Measurements from ENCODE around the gene BICD1.

Gene BICD1

GRCh38 chr12:32104572-32105355 lies 1.9 kb upstream of the BICD1 start:
- DNase-seq: no peak

GRCh38 chr12:32105986-32106516 lies 596 bp upstream of the BICD1 start:
- DNase-seq: no peak

GRCh38 chr12:32107359-32108267 lies 966 bp downstream of the BICD1 start:
- peak; percentile 56 for DNase-seq

GRCh38 chr12:32108787-32109186 lies 2.1 kb downstream of the BICD1 start:
- no peak for DNase-seq

- DNase-seq: no peak
Measured at GRCh38 chr12:32110417-32110816, 3.8 kb downstream of the BICD1 start.

- no peak for DNase-seq
Measured at GRCh38 chr12:32110942-32111341, 4.3 kb downstream of the BICD1 start.

- peak; percentile 93 for DNase-seq
Measured at GRCh38 chr12:32115404-32116104, 8.9 kb downstream of the BICD1 start.

- no peak for DNase-seq
Measured at GRCh38 chr12:32116897-32117296, 10.2 kb downstream of the BICD1 start.

GRCh38 chr12:32117316-32117715 lies 10.7 kb downstream of the BICD1 start:
- DNase-seq: no peak

GRCh38 chr12:32118806-32119205 lies 12.2 kb downstream of the BICD1 start:
- no peak for DNase-seq

- no peak for DNase-seq
Measured at GRCh38 chr12:32120419-32120818, 13.8 kb downstream of the BICD1 start.

GRCh38 chr12:32124637-32125036 lies 18.0 kb downstream of the BICD1 start:
- DNase-seq: no peak

- DNase-seq: no peak
Measured at GRCh38 chr12:32125455-32126084, 18.9 kb downstream of the BICD1 start.

- no peak for DNase-seq
Measured at GRCh38 chr12:32126720-32127119, 20.1 kb downstream of the BICD1 start.

GRCh38 chr12:32131666-32132065 lies 25.0 kb downstream of the BICD1 start:
- DNase-seq: no peak

GRCh38 chr12:32134101-32134888 lies 27.6 kb downstream of the BICD1 start:
- DNase-seq: no peak

GRCh38 chr12:32135967-32136366 lies 29.3 kb downstream of the BICD1 start:
- no peak for DNase-seq

GRCh38 chr12:32136404-32136803 lies 29.8 kb downstream of the BICD1 start:
- DNase-seq: no peak

- no peak for DNase-seq
Measured at GRCh38 chr12:32139064-32139421, 32.4 kb downstream of the BICD1 start.

GRCh38 chr12:32140877-32141276 lies 34.2 kb downstream of the BICD1 start:
- DNase-seq: no peak

GRCh38 chr12:32145096-32145495 lies 38.4 kb downstream of the BICD1 start:
- DNase-seq: no peak

Measured in amniotic stem cell (primary cell).